Measurements from ENCODE around the gene SMYD4.
"Not testable (repeated sequence)": the region's sequence is repeated elsewhere in the genome, so short reads cannot be mapped to it uniquely, and the experiment has no call there.

SMYD4 gene

GRCh38 chr17:1783834-1784611 lies 45.7 kb downstream of the SMYD4 start:
- peak overlapping the region; percentile 65 for H3K27ac ChIP-seq
- no peak for DNase-seq (ENCODE audit: low read depth, low spot score)

DNA sequence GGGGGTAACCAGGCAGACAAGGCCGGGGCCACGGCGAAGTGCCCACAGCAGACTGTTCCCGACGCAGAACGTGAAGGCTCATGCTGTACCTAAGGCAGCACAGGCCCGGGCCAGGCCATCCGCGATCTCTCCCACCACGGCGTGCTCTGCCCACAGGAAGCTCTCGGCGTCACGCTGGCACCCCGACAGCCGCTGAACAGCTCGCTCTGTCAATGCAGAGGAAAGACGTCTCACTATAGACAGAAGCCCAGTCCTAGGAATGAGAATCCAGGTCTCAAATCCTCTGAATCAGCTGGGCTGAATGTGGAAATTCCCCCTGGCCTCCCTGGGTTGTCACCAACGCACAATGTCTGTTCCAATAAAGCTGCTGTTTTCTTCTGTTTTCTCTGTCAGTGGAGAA lies 46.4 kb downstream of the SMYD4 start:
- H3K27ac ChIP-seq, result peak overlapping the region; percentile 65
- no peak for DNase-seq (ENCODE audit: low read depth, low spot score)

- no peak overlapping the region for H3K27ac ChIP-seq
- DNase-seq (ENCODE audit: low read depth, low spot score), result no peak
These were observed 47.5 kb downstream of the SMYD4 start for GRCh38 chr17:1782171-1782567.

DNA sequence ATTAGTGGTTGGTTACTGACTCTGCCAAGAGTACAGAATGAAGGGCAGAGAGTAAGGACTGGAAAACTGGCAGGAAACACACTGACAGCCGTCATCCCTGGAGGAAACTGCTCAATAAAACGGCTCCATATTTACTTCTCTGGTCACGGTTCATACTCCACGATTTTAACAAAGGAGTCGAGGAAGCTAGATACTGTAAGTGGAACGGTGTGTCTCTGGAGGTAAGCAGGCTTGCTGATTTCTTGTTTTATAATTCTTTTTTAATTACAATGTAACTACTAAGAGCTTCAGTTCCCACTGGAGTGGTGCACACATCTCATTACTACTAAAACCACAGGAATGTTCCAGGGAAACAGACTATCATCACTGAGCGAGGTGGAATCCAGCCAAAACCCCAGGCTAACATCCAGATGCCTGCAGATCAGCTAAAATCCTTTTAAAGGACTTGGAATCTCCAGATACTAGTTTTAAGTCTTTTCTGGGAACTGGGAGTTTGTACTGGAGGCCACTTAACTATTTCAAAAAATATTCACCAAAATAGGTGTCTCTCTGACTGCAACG lies 50.1 kb downstream of the SMYD4 start:
- peak; percentile 22 for DNase-seq (ENCODE audit: low read depth, low spot score)
- H3K27ac ChIP-seq, result peak overlapping the region; percentile 43

DNA sequence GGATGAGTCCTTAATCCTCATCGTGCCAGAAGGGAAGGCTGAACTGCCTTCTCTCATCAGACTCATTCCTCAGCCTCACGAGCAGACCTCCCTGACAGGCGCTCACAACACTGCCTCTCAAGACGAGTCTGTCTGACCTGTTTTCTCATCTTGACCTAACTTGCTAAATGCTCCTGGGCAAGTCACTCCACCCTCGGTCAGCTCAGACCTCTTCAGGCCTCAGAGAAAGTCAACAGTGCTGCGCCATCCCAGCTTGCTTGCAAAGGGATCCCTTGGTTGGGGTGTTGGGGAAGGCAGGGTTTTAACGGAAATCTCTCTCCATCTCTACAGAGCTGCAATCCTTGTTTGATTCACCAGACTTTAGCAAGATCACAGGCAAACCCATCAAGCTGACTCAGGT lies 52.8 kb downstream of the SMYD4 start:
- no peak for DNase-seq (ENCODE audit: low read depth, low spot score)
- H3K27ac ChIP-seq, result no peak overlapping the region

GRCh38 chr17:1776328-1776727 lies 53.4 kb downstream of the SMYD4 start:
- no peak for DNase-seq (ENCODE audit: low read depth, low spot score)
- H3K27ac ChIP-seq, result no peak overlapping the region

GRCh38 chr17:1774390-1775176 lies 55.1 kb downstream of the SMYD4 start:
- DNase-seq (ENCODE audit: low read depth, low spot score), result no peak
- H3K27ac ChIP-seq, result no peak overlapping the region

GRCh38 chr17:1773696-1774181 lies 56.0 kb downstream of the SMYD4 start:
- no peak for DNase-seq (ENCODE audit: low read depth, low spot score)
- H3K27ac ChIP-seq, result no peak overlapping the region

DNA sequence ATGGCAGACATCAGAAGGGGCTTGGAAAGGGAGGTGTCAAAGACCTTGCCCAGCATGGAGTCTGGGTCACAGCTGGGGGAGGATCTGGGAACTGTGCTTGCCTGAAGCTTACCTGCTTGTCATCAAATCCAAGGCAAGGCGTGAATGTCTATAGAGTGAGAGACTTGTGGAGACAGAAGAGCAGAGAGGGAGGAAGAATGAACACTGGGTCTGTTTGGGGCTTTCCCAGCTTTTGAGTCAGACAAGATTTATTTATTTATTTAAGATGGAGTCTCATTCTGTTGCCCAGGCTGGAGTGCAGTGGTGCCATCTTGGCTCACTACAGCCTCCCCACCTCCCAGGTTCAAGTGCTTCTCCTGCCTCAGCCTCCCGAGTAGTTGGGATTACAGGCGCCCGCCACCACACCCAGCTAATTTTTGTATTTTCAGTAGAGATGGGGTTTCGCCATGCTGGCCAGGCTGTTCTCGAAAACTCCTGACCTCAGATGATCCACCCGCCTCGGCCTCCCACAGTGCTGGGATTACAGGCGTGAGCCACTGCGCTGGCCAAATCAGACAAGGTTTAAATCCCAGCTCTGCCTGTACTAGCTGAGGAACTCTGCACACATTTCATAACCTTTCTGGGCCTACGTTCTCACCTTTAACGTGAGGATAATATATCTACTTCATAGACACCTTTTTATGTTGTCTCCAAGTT lies 56.6 kb downstream of the SMYD4 start:
- H3K27ac ChIP-seq, result not testable (repeated sequence)
- peak; percentile 26 for DNase-seq (ENCODE audit: low read depth, low spot score)

DNA sequence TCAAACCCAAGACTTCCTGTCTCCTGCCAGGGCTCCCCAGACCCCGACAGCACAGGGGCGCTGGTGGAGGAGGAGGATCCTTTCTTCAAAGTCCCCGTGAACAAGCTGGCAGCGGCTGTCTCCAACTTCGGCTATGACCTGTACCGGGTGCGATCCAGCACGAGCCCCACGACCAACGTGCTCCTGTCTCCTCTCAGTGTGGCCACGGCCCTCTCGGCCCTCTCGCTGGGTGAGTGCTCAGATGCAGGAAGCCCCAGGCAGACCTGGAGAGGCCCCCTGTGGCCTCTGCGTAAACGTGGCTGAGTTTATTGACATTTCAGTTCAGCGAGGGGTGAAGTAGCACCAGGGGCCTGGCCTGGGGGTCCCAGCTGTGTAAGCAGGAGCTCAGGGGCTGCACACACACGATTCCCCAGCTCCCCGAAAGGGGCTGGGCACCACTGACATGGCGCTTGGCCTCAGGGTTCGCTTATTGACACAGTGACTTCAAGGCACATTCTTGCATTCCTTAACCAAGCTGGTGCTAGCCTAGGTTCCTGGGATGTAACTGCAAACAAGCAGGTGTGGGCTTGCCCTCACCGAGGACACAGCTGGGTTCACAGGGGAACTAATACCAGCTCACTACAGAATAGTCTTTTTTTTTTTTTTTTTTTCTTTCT lies 59.8 kb downstream of the SMYD4 start:
- peak overlapping the region; percentile 90 for H3K27ac ChIP-seq
- DNase-seq (ENCODE audit: low read depth, low spot score), result peak; percentile 96

DNA sequence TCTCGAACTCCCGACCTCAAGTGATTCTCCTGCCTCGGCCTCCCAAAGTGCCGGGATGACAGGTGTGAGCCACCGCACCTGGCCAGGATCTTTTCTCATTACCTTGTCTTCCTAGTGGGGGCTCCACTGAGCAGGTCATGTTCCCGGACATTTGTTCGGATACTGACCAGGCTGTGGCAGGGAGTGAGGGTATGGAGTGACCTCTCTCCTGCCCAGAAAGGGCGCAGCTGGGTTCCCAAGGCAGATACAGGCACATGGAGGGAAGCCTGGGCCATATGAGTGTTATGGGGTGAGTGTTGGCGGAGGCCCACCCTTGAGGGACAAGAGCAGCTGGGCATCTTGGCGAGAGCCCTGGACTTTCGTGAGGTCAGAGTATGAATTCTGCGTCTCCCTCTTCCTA lies 62.3 kb downstream of the SMYD4 start:
- H3K27ac ChIP-seq, result no peak overlapping the region
- DNase-seq (ENCODE audit: low read depth, low spot score), result no peak

DNA sequence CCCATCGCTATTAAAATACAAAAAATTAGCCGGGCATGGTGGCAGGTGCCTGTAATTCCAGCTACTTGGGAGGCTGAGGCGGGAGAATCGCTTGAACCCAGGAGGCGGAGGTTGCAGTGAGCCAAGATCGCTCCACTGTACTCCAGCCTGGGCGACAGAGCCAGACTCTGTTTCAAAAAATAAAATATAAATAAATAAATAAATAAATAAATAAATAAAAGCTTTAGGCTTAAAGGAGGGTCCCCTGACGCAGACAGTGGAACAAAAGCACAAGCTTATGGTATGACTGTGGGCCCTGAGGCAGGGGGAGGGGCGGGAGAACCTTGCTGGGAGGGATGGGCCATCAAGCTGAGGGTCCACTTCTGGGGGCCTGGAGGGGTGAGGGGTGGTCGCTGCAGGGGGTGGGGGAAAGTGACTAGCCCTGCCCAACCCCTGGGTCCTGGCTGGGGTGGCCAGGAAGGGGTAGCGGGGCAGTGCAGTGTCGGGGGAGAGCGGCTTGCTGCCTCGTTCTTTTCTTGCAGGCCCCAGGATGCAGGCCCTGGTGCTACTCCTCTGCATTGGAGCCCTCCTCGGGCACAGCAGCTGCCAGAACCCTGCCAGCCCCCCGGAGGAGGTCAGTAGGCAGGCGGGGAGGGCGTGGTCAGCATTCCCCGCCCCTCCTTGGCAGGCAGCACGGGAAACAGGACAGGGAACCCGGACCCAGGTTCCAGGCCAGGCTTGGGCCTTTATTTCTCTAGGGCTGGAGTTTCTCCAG lies 63.1 kb downstream of the SMYD4 start:
- no peak overlapping the region for H3K27ac ChIP-seq
- DNase-seq (ENCODE audit: low read depth, low spot score), result no peak

GRCh38 chr17:1765576-1765975 lies 64.1 kb downstream of the SMYD4 start:
- DNase-seq (ENCODE audit: low read depth, low spot score), result no peak
- H3K27ac ChIP-seq, result no peak overlapping the region

DNA sequence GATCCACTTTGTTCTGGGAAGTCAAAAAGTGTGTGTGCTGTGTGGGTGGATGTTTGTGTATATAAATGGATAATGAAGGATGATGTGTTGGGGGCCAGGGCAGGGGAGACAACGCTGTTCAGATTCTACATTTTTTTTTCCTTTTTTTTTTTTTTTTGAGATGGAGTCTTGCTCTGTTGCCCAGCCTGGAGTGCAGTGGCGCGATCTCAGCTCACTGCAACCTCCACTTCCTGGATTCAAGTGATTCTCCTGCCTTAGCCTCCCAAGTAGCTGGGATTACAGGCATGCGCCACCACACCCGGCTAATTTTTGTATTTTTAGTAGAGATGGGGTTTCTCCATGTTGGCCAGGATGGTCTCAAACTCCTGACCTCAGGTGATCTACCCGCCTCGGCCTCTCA lies 65.0 kb downstream of the SMYD4 start:
- peak overlapping the region; percentile 74 for H3K27ac ChIP-seq
- DNase-seq (ENCODE audit: low read depth, low spot score), result not testable (repeated sequence)

- H3K27ac ChIP-seq, result peak overlapping the region; percentile 74
- peak; percentile 49 for DNase-seq (ENCODE audit: low read depth, low spot score)
These were observed 65.4 kb downstream of the SMYD4 start for GRCh38 chr17:1764284-1764683.

DNA sequence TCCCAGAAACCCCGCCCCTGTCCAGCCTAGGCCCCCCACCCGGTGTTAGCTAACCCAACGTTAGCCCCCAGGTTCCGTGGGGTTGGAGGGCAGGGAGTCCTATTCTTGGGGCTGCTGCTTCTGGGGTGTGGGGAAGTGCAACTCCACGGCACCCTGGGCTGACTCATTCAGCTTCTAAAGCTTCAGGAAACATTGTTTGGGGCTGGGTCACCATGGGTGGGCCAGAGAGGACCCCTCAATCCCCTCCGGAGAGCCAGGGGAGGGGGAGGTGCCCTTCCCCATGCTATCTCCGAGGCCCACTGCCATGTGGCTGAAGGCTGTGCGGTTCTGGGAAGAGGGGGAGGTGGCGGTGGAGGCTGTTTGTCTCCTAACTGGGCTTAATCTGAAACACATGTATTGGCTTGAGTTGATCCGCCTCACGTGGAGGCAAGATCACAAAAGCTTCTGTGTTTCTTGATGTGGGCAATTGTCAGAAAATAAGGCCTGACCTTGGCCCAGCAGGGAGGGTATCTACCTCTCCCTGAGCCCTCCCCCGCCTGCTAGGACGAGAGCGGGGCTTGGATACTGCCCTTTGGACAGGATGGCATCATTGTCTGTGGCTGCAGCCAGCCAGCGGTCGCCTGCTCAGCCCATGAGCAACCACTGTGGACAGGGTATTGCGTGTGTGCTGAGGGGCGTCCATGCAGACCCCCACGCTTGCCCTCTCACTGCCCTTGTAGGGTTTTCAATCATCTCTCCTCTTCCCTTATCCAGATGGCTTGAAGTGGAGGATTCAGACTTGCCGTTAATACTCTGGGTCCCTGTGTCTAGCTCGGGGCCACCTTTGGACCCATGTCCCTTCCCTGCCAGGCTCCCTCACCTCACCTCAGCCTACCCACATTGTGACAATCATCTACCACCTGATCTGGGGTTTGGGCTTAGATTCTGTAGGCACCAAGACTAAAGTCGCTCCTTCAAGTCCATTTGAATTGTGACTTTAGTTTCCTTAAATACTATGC lies 66.5 kb downstream of the SMYD4 start:
- peak overlapping the region; percentile 74 for H3K27ac ChIP-seq
- DNase-seq (ENCODE audit: low read depth, low spot score), result no peak

DNA sequence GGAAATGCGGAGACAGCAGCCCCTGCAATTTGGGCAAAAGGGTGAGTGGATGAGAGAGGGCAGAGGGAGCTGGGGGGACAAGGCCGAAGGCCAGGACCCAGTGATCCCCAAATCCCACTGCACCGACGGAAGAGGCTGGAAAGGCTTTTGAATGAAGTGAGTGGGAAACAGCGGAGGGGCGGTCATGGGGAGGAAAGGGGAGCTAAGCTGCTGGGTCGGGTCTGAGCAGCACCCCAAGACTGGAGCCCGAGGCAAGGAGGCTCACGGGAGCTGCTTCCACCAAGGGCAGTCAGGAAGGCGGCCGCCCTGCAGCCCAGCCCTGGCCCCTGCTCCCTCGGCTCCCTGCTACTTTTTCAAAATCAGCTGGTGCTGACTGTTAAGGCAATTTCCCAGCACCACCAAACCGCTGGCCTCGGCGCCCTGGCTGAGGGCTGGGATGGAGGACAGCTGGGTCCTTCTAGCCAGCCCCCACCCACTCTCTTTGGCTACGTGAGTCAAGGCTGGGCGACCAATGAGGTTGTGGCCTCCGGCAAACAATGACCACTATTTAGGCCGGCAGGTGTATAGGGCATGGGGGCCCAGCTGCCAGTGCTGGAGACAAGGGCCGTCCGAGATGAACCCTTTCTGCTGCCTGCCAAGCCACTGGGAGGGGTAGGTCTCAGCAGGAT lies 67.3 kb downstream of the SMYD4 start:
- H3K27ac ChIP-seq, result peak overlapping the region; percentile 74
- DNase-seq (ENCODE audit: low read depth, low spot score), result no peak

GRCh38 chr17:1759529-1759928 lies 70.2 kb downstream of the SMYD4 start:
- H3K27ac ChIP-seq, result peak overlapping the region; percentile 12
- peak; percentile 33 for DNase-seq (ENCODE audit: low read depth, low spot score)
